ENCODE measurements around the gene MEAK7.

Gene MEAK7

GRCh38 chr16:84489131-84489530 lies 15.3 kb downstream of the MEAK7 start:
- DNase-seq: no peak

GRCh38 chr16:84487358-84487757 lies 17.1 kb downstream of the MEAK7 start:
- DNase-seq: no peak

- DNase-seq: no peak
These were observed 17.8 kb downstream of the MEAK7 start for GRCh38 chr16:84486551-84487235.

- DNase-seq: no peak
These were observed 18.3 kb downstream of the MEAK7 start for GRCh38 chr16:84486126-84486525.

GRCh38 chr16:84485255-84486010 lies 19.0 kb downstream of the MEAK7 start:
- no peak for DNase-seq

GRCh38 chr16:84484579-84485254 lies 19.7 kb downstream of the MEAK7 start:
- DNase-seq: peak; percentile 52

- DNase-seq: no peak
These were observed 20.4 kb downstream of the MEAK7 start for GRCh38 chr16:84483882-84484565.

GRCh38 chr16:84482951-84483881 lies 21.2 kb downstream of the MEAK7 start:
- DNase-seq: no peak

- no peak for DNase-seq
These were observed 22.2 kb downstream of the MEAK7 start for GRCh38 chr16:84482001-84482891.

GRCh38 chr16:84481051-84481735 lies 23.3 kb downstream of the MEAK7 start:
- no peak for DNase-seq

GRCh38 chr16:84479716-84480450 lies 24.6 kb downstream of the MEAK7 start:
- no peak for DNase-seq

- DNase-seq: no peak
These were observed 26.1 kb downstream of the MEAK7 start for GRCh38 chr16:84478172-84478947.

- DNase-seq: no peak
These were observed 26.8 kb downstream of the MEAK7 start for GRCh38 chr16:84477661-84478060.

- no peak for DNase-seq
These were observed 28.1 kb downstream of the MEAK7 start for GRCh38 chr16:84476401-84476800.

- no peak for DNase-seq
These were observed 28.7 kb downstream of the MEAK7 start for GRCh38 chr16:84475643-84476240.

- no peak for DNase-seq
These were observed 32.5 kb downstream of the MEAK7 start for GRCh38 chr16:84471966-84472365.

- DNase-seq: no peak
These were observed 33.1 kb downstream of the MEAK7 start for GRCh38 chr16:84471316-84471715.

- DNase-seq: no peak
These were observed 36.8 kb downstream of the MEAK7 start for GRCh38 chr16:84467709-84468108.

Measured in right kidney (tissue), 1 donor.